Right lobe of liver (tissue), 6 donors: ENCODE measurements around the gene SLC10A3. TPM values are rescaled to one million over a fixed set of nuclear protein-coding genes. Genes with fewer than 3 reads are reported as not detected.
"Not testable (repeated sequence)": the region's sequence is repeated elsewhere in the genome, so short reads cannot be mapped to it uniquely, and the experiment has no call there.

ENCODE experiments used
- ATAC-seq, 4 donors: fragments of 200-7000 bp; cut with Tn5 transposase; one replicate each; pipeline ENCODE4 v1.9.1; 2020; ENCODE audit warnings: mild to moderate bottlenecking in 4 of 4, moderate library complexity in 4 of 4
- DNase-seq, 3 donors: peaks; one replicate each; pipeline ENCODE4 v3.0.0-alpha.2; 2020
- H3K27ac ChIP-seq, 3 donors: fragments of 200-600 bp; one replicate each; pipeline ENCODE4 v1.8.0; 2022
- H3K27me3 ChIP-seq, 2 donors: fragments of 200-600 bp; one replicate each; pipeline ENCODE4 v1.8.0; 2022
- H3K36me3 ChIP-seq, 4 donors: fragments of 200-600 bp; sonication (generic) in 1 of 4; one replicate each; pipeline versions ENCODE4 v1.5.1 to v1.8.0; 2017 to 2022; ENCODE audit warnings: control low read depth in 1 of 4
- H3K4me1 ChIP-seq, 4 donors: fragments of 200-600 bp; sonication (generic) in 1 of 4; one replicate each; pipeline versions ENCODE4 v1.5.1 to v1.8.0; 2017 to 2022; ENCODE audit warnings: control low read depth in 1 of 4
- H3K4me3 ChIP-seq, 3 donors: fragments of 200-600 bp; one replicate each; pipeline ENCODE4 v1.8.0; 2022
- H3K9me3 ChIP-seq, 4 donors: fragments of 200-600 bp; sonication (generic) in 1 of 4; one replicate each; pipeline versions ENCODE4 v1.5.1 to v1.8.0; 2017 to 2022; ENCODE audit warnings: control low read depth in 1 of 4
- POLR2A ChIP-seq: fragments of 450-650 bp; IDR thresholded peaks from one replicate; pipeline ENCODE4 v1.6.1; 2017; ENCODE audit warnings: antibody characterized with exemption, mild to moderate bottlenecking
- WGBS: methylation state at CpG from one replicate; pipeline ENCODE4 v1.1.6; 2018; ENCODE audit warnings: low coverage, low lambda C conversion rate; ENCODE audit not compliant: insufficient coverage; ENCODE audit errors: missing lambda C conversion rate; 5-methylcytosine and 5-hydroxymethylcytosine counted together
- intact Hi-C, 2 donors: fragments of 100-400 bp; cut with DNase I; formaldehyde crosslinking; loops; one replicate each; pipeline versions ENCODE4 v1.11.2 to v1.14.1; 2022
- total RNA-seq, 6 experiments: library from RNA; depleted of rRNA in 2 of 6; stranded (reverse); fragments of >200 nt in 2 of 6; fragmentation: NEBNext Ultra II Directional in 3 of 6; extraction: Animal tissue kit (Norgen Biotek cat#: 25700) in 3 of 6; gene quantifications; one replicate each; pipeline versions ENCODE4 v1.1.0 to v1.2.4, GENCODE V29; 2016 to 2023
- TF ChIP-seq, protein P1 (sequence below), 4 donors: fragments of 200-600 bp in 3 of 4; fragments of 450-650 bp in 1 of 4; IDR thresholded peaks; one replicate each; pipeline versions ENCODE4 v1.5.1 to v1.8.0; 2016 to 2022; ENCODE audit warnings: antibody characterized with exemption in 4 of 4, mild to moderate bottlenecking in 2 of 4
- donor health status: DM: no; HTN: yes; CAD: no.
- donor health status: DM: no; HTN: no; CAD: no.
- donor health status: DM: no; HTN: no; CAD: no.
- donor health status: DM: no; HTN: yes; CAD: no.
- donor health status: DM: no; HTN: yes; CAD: no.

Gene SLC10A3
- total RNA-seq, 6 experiments from 2014 or later = 3.0 to 15.2 (median 5.1) TPM

DNA sequence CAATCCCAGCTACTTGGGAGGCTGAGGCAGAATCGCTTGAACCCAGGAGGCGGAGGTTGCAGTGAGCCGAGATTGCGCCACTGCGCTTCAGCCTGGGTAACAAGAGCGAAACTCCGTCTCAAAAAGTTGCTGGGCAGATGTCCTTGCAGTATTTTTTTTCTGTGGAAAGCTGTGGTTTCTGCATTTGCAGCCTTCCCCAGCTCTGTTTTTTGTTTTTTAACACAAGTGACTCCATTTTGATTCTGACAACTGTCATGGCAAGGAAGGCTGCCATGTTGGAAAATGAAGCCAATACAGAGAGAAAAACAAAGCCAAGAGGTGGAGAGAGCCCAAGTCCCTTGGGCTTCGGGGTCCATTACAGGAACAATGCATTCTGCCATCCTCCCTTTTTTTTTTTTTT lies 11.7 kb upstream of the SLC10A3 start:
- TF ChIP-seq POLR2A = no peak
- TF ChIP-seq, protein P1, sequence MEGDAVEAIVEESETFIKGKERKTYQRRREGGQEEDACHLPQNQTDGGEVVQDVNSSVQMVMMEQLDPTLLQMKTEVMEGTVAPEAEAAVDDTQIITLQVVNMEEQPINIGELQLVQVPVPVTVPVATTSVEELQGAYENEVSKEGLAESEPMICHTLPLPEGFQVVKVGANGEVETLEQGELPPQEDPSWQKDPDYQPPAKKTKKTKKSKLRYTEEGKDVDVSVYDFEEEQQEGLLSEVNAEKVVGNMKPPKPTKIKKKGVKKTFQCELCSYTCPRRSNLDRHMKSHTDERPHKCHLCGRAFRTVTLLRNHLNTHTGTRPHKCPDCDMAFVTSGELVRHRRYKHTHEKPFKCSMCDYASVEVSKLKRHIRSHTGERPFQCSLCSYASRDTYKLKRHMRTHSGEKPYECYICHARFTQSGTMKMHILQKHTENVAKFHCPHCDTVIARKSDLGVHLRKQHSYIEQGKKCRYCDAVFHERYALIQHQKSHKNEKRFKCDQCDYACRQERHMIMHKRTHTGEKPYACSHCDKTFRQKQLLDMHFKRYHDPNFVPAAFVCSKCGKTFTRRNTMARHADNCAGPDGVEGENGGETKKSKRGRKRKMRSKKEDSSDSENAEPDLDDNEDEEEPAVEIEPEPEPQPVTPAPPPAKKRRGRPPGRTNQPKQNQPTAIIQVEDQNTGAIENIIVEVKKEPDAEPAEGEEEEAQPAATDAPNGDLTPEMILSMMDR (IDR thresholded peaks at IDR 0.05) = no peak
- H3K36me3 ChIP-seq = peaks cover 0 to 4% (median 0%) of the 10 kb centered on the region in 4 donors
- H3K27ac ChIP-seq = no peak overlapping the region
- ATAC-seq (no peak), DNase-seq (no peak)
- peaks cover 0 to 4% of the 10 kb centered on the region in 2 donors for H3K27me3 ChIP-seq
- no peaks in the 10 kb centered on the region for H3K9me3 ChIP-seq
- H3K4me3 ChIP-seq = no peak overlapping the region
- WGBS = 84% methylated on average over 7 of the region's 8 CpGs
- no peaks in the 10 kb centered on the region for H3K4me1 ChIP-seq
- intact Hi-C loops = no loop called here

GRCh38 chrX:154501423-154501822 lies 11.0 kb upstream of the SLC10A3 start:
- 79% methylated on average over 5 of the region's 7 CpGs for WGBS
- H3K4me3 ChIP-seq, ATAC-seq, H3K36me3 ChIP-seq, H3K27ac ChIP-seq, H3K27me3 ChIP-seq, intact Hi-C loops, H3K9me3 ChIP-seq, DNase-seq, H3K4me1 ChIP-seq: not testable (repeated sequence)

- H3K4me3 ChIP-seq, intact Hi-C loops, H3K4me1 ChIP-seq, H3K27ac ChIP-seq, ATAC-seq, H3K9me3 ChIP-seq, H3K36me3 ChIP-seq, H3K27me3 ChIP-seq, DNase-seq: not testable (repeated sequence)
- WGBS = 68% methylated on average over 4 of the region's 4 CpGs
These were observed 6.2 kb upstream of the SLC10A3 start for GRCh38 chrX:154496591-154497137.

DNA sequence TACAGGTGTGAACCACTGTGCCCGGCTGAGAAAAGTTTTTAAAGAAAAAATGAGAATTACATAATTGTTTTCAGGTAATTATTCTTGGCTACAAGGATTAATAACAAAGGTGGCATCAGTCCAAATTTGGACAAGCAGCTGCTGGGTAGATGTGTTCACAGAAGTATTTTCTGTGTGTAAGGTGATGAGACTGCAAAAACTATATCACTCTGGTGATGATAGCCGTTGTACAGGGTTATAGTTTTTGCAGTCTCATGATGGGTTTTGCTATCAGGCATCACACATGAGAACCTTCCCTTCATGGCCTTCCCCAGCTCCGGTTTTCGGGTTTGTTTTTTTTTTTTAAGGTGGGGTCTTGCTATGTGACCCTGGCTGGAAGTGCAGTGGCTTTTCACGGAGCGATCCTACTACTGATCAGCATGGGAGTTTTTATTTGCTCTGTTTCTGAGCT lies 5.1 kb upstream of the SLC10A3 start:
- H3K4me3 ChIP-seq = no peak overlapping the region
- intact Hi-C loops = no loop called here
- H3K36me3 ChIP-seq = no peaks in the 10 kb centered on the region
- no peak for DNase-seq
- no peak for ATAC-seq
- no peaks in the 10 kb centered on the region for H3K4me1 ChIP-seq
- no peaks in the 10 kb centered on the region for H3K9me3 ChIP-seq
- 59% methylated on average over 4 of the region's 6 CpGs for WGBS
- TF ChIP-seq, protein P1 (IDR thresholded peaks at IDR 0.05) = no peak
- TF ChIP-seq POLR2A = no peak
- no peak overlapping the region for H3K27ac ChIP-seq
- H3K27me3 ChIP-seq = peaks cover 0 to 4% of the 10 kb centered on the region in 2 donors

DNA sequence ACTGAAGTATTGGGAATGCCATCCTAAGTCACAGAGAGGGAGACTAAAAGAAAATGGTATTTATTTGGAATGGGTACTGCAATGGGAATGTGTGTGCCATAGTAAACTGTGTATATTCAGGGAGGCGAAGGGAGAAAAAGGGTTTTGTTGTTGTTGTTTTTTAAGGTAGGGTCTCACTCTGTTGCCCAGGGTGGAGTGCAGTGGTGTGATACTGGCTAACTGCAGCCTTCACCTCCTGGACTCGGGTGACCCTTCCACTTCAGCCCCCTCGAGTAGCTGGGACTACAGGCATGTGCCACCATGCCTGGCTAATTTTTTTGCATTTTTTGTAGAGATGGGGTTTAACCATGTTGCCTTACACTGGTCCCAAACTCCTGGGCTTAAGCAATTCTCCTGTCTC lies 4.3 kb upstream of the SLC10A3 start:
- no peak for DNase-seq
- no peak for TF ChIP-seq POLR2A
- TF ChIP-seq, protein P1 (IDR thresholded peaks at IDR 0.05) = no peak

More for the DNA sequence above, 4.3 kb upstream of the SLC10A3 start:
- H3K27me3 ChIP-seq = peaks cover 0 to 4% of the 10 kb centered on the region in 2 donors
- H3K4me3 ChIP-seq = no peak overlapping the region
- WGBS = 43% methylated on average over 1 of the region's 3 CpGs
- no peaks in the 10 kb centered on the region for H3K36me3 ChIP-seq
- no peaks in the 10 kb centered on the region for H3K9me3 ChIP-seq
- intact Hi-C loops = no loop called here
- H3K27ac ChIP-seq = no peak overlapping the region
- no peaks in the 10 kb centered on the region for H3K4me1 ChIP-seq
- no peak for ATAC-seq
